Naive thymus-derived CD4-positive, alpha-beta T cell (primary cell): ENCODE results near the gene INSC. TPM values are rescaled to one million over a fixed set of nuclear protein-coding genes. Genes with fewer than 3 reads are reported as not detected.

ENCODE experiments used
- ATAC-seq: fragments of 150-1000 bp; cut with Tn5 transposase; 2 replicates; pipeline ENCODE4 v1.10.0; 2021; ENCODE audit warnings: mild to moderate bottlenecking, moderate library complexity
- CTCF ChIA-PET: fragments of 350-600 bp; sonication (Branson Sonifier 250); formaldehyde crosslinking; loops from one replicate; lab custom pipeline; 2021; ENCODE audit warnings: antibody characterized with exemption; lab: Charles Lee
- POLR2A ChIA-PET: fragments of 350-600 bp; sonication (Branson Sonifier 250); formaldehyde crosslinking; loops from one replicate; lab custom pipeline; 2021; ENCODE audit warnings: antibody characterized with exemption, inconsistent platforms; lab: Charles Lee
- DNase-seq, 9 donors: peaks; one replicate each; pipeline versions ENCODE4 v3.0.0 to v3.0.0-alpha.2; 2020 to 2022; ENCODE audit warnings: mixed read lengths in 1 of 9
- H3K27ac ChIP-seq: one replicate; pipeline ENCODE4 v1.7.0; 2013; ENCODE audit warnings: mild to moderate bottlenecking, low read depth, low read length, moderate library complexity
- H3K27me3 ChIP-seq, 2 donors: one replicate each; pipeline ENCODE4 v1.7.0; 2013; ENCODE audit warnings: low read length in 2 of 2, mild to moderate bottlenecking in 2 of 2, moderate library complexity in 2 of 2; ENCODE audit not compliant: control insufficient read depth in 2 of 2, insufficient read depth in 2 of 2
- H3K36me3 ChIP-seq, 3 experiments: 1 replicate in 2 of 3; 2 replicates in 1 of 3; pipeline ENCODE4 v1.7.0; 2013; ENCODE audit warnings: low read length in 3 of 3, mild to moderate bottlenecking in 3 of 3, moderate library complexity in 1 of 3; ENCODE audit not compliant: insufficient read depth in 3 of 3, control insufficient read depth in 2 of 3
- H3K4me1 ChIP-seq, 2 donors: one replicate each; pipeline ENCODE4 v1.7.0; 2013; ENCODE audit warnings: low read length in 2 of 2, mild to moderate bottlenecking in 2 of 2, moderate library complexity in 1 of 2; ENCODE audit not compliant: control insufficient read depth in 2 of 2, insufficient read depth in 2 of 2
- H3K4me3 ChIP-seq: 2 replicates; pipeline ENCODE4 v1.7.0; 2013; ENCODE audit warnings: mild to moderate bottlenecking, low read length
- H3K9me3 ChIP-seq, 3 experiments: 1 replicate in 2 of 3; 2 replicates in 1 of 3; pipeline ENCODE4 v1.7.0; 2013; ENCODE audit warnings: low read length in 3 of 3; ENCODE audit not compliant: control insufficient read depth in 2 of 3
- H3K27ac Mint-ChIP-seq, 9 donors: one replicate each; pipeline ENCODE4 v1.8.0; 2020 to 2022; ENCODE audit warnings: mixed read lengths in 9 of 9, mild to moderate bottlenecking in 8 of 9, moderate library complexity in 5 of 9, inconsistent platforms in 2 of 9
- H3K27me3 Mint-ChIP-seq, 5 donors: one replicate each; pipeline ENCODE4 v1.8.0; 2021 to 2022; ENCODE audit warnings: mixed read lengths in 5 of 5, mild to moderate bottlenecking in 1 of 5
- H3K36me3 Mint-ChIP-seq, 5 donors: one replicate each; pipeline ENCODE4 v1.8.0; 2020 to 2022; ENCODE audit warnings: mixed read lengths in 5 of 5, mild to moderate bottlenecking in 3 of 5, inconsistent platforms in 1 of 5
- H3K4me1 Mint-ChIP-seq, 7 donors: one replicate each; pipeline ENCODE4 v1.8.0; 2020 to 2022; ENCODE audit warnings: mixed read lengths in 7 of 7, mild to moderate bottlenecking in 3 of 7, inconsistent platforms in 1 of 7
- H3K4me3 Mint-ChIP-seq, 10 donors: one replicate each; pipeline ENCODE4 v1.8.0; 2020 to 2022; ENCODE audit warnings: mild to moderate bottlenecking in 10 of 10, mixed read lengths in 10 of 10, moderate library complexity in 6 of 10, inconsistent platforms in 2 of 10
- H3K9me3 Mint-ChIP-seq, 11 donors: one replicate each; pipeline ENCODE4 v1.8.0; 2020 to 2022; ENCODE audit warnings: mixed read lengths in 11 of 11, mild to moderate bottlenecking in 4 of 11, inconsistent platforms in 1 of 11, moderate library complexity in 1 of 11
- intact Hi-C, 2 donors: fragments of 100-400 bp; cut with micrococcal nuclease; formaldehyde crosslinking; loops; one replicate each; pipeline ENCODE4 v1.15.1; 2023
- polyA plus RNA-seq, 2 donors: library from polyadenylated mRNA; unstranded; fragments of 300-500 nt; fragmentation: Illumina TruSeq; gene quantifications; one replicate each; pipeline ENCODE4 v1.2.3, GENCODE V29; 2021
- total RNA-seq, 6 experiments: library from RNA in 5 of 6; stranded (reverse) in 5 of 6; gene quantifications; 1 replicate in 5 of 6; 2 replicates in 1 of 6; pipeline ENCODE4 v1.2.3 and lab custom pipeline; 2021 to 2026

Gene INSC
- total and polyA plus RNA-seq, 7 experiments from 2014 or later: 0.14 to 0.56 (median 0.22) TPM; not detected in 2

GRCh38 chr11:15176646-15177163, 62.0 kb downstream of the INSC start:
- peaks cover 5 to 25% (median 11%) of the 10 kb centered on the region in 5 donors for H3K27me3 Mint-ChIP-seq
- CTCF ChIA-PET: no interaction called here
- Histone ChIP-seq H3K27ac (no peak overlapping the region), H3K27me3 (no peaks in the 10 kb centered on the region), H3K4me1 (no peaks in the 10 kb centered on the region), H3K36me3 (no peaks in the 10 kb centered on the region), H3K4me3 (no peak overlapping the region), H3K9me3 (no peaks in the 10 kb centered on the region)
- no peaks in the 10 kb centered on the region for H3K36me3 Mint-ChIP-seq
- no peak overlapping the region for H3K4me3 Mint-ChIP-seq
- no peaks in the 10 kb centered on the region for H3K9me3 Mint-ChIP-seq
- POLR2A ChIA-PET: no interaction called here
- no peak for DNase-seq
- H3K4me1 Mint-ChIP-seq: no peaks in the 10 kb centered on the region
- intact Hi-C loops: no loop called here
- H3K27ac Mint-ChIP-seq: no peak overlapping the region
- no peak for ATAC-seq

- Histone ChIP-seq H3K9me3 (no peaks in the 10 kb centered on the region), H3K27me3 (no peaks in the 10 kb centered on the region), H3K27ac (no peak overlapping the region), H3K4me1 (no peaks in the 10 kb centered on the region), H3K4me3 (no peak overlapping the region), H3K36me3 (no peaks in the 10 kb centered on the region)
- no peaks in the 10 kb centered on the region for H3K4me1 Mint-ChIP-seq
- ATAC-seq (no peak), DNase-seq (no peak)
- peaks cover 2 to 18% (median 3%) of the 10 kb centered on the region in 5 donors for H3K27me3 Mint-ChIP-seq
- H3K9me3 Mint-ChIP-seq: no peaks in the 10 kb centered on the region
- no peak overlapping the region for H3K4me3 Mint-ChIP-seq
- POLR2A ChIA-PET: no interaction called here
- intact Hi-C loops: no loop called here
- H3K36me3 Mint-ChIP-seq: no peaks in the 10 kb centered on the region
- peak overlapping the region in 1 of 9 donors; percentile 23 for H3K27ac Mint-ChIP-seq
- CTCF ChIA-PET: no interaction called here
Observed at GRCh38 chr11:15177491-15177890, 62.8 kb downstream of the INSC start.

GRCh38 chr11:15178214-15178613, 63.5 kb downstream of the INSC start:
- no peaks in the 10 kb centered on the region for H3K36me3 ChIP-seq
- Mint-ChIP-seq H3K4me3 (no peak overlapping the region), H3K27ac (no peak overlapping the region), H3K4me1 (no peaks in the 10 kb centered on the region), H3K36me3 (no peaks in the 10 kb centered on the region), H3K27me3 (peaks cover 0 to 13% (median 0%) of the 10 kb centered on the region in 5 donors), H3K9me3 (no peaks in the 10 kb centered on the region)
- no peak overlapping the region for H3K27ac ChIP-seq
- no peaks in the 10 kb centered on the region for H3K4me1 ChIP-seq
- no peak for ATAC-seq
- no peaks in the 10 kb centered on the region for H3K9me3 ChIP-seq
- no peak overlapping the region for H3K4me3 ChIP-seq
- intact Hi-C loops: no loop called here
- no peak for DNase-seq
- ChIA-PET POLR2A (no interaction called here), CTCF (no interaction called here)
- H3K27me3 ChIP-seq: no peaks in the 10 kb centered on the region

GRCh38 chr11:15179167-15179566, 64.4 kb downstream of the INSC start:
- intact Hi-C loops: no loop called here
- Mint-ChIP-seq H3K27me3 (peaks cover 0 to 8% (median 0%) of the 10 kb centered on the region in 5 donors), H3K4me1 (no peaks in the 10 kb centered on the region), H3K27ac (no peak overlapping the region), H3K4me3 (no peak overlapping the region), H3K36me3 (no peaks in the 10 kb centered on the region), H3K9me3 (no peaks in the 10 kb centered on the region)
- Histone ChIP-seq H3K36me3 (no peaks in the 10 kb centered on the region), H3K27me3 (no peaks in the 10 kb centered on the region), H3K27ac (no peak overlapping the region), H3K4me1 (no peaks in the 10 kb centered on the region), H3K9me3 (no peaks in the 10 kb centered on the region), H3K4me3 (no peak overlapping the region)
- ChIA-PET CTCF (no interaction called here), POLR2A (no interaction called here)
- ATAC-seq (no peak), DNase-seq (no peak)

- H3K9me3 ChIP-seq: no peaks in the 10 kb centered on the region
- H3K27ac Mint-ChIP-seq: no peak overlapping the region
Observed at GRCh38 chr11:15180212-15180792, 65.6 kb downstream of the INSC start.

GRCh38 chr11:15182372-15182771, 67.6 kb downstream of the INSC start:
- ChIA-PET POLR2A (no interaction called here), CTCF (no interaction called here)
- no peaks in the 10 kb centered on the region for H3K36me3 Mint-ChIP-seq
- peaks cover 0 to 15% (median 6%) of the 10 kb centered on the region in 5 donors for H3K27me3 Mint-ChIP-seq
- Histone ChIP-seq H3K27me3 (no peaks in the 10 kb centered on the region), H3K27ac (no peak overlapping the region), H3K9me3 (no peaks in the 10 kb centered on the region), H3K4me3 (no peak overlapping the region), H3K4me1 (no peaks in the 10 kb centered on the region), H3K36me3 (no peaks in the 10 kb centered on the region)
- ATAC-seq (no peak), DNase-seq (no peak)
- no peak overlapping the region for H3K27ac Mint-ChIP-seq
- no peaks in the 10 kb centered on the region for H3K9me3 Mint-ChIP-seq
- no peak overlapping the region for H3K4me3 Mint-ChIP-seq
- no peaks in the 10 kb centered on the region for H3K4me1 Mint-ChIP-seq
- intact Hi-C loops: no loop called here

More at GRCh38 chr11:15180212-15180792, 65.6 kb downstream of the INSC start:
- no peak for ATAC-seq
- H3K9me3 Mint-ChIP-seq: no peaks in the 10 kb centered on the region
- intact Hi-C loops: no loop called here
- Histone ChIP-seq H3K27ac (no peak overlapping the region), H3K36me3 (no peaks in the 10 kb centered on the region), H3K4me3 (no peak overlapping the region), H3K27me3 (no peaks in the 10 kb centered on the region), H3K4me1 (no peaks in the 10 kb centered on the region)
- ChIA-PET CTCF (interaction anchor here (0.6 kb wide), 1 partner anchor 14 kb away, joined by 4 read pairs; no protein-coding TSS in a partner anchor), POLR2A (no interaction called here)
- peaks cover 0 to 3% (median 0%) of the 10 kb centered on the region in 5 donors for H3K27me3 Mint-ChIP-seq
- H3K4me3 Mint-ChIP-seq: no peak overlapping the region
- DNase-seq: no peak
- no peaks in the 10 kb centered on the region for H3K36me3 Mint-ChIP-seq
- H3K4me1 Mint-ChIP-seq: no peaks in the 10 kb centered on the region

GRCh38 chr11:15185021-15185420, 70.3 kb downstream of the INSC start:
- intact Hi-C loops: no loop called here
- no peak overlapping the region for H3K4me3 ChIP-seq
- Mint-ChIP-seq H3K4me1 (no peaks in the 10 kb centered on the region), H3K27me3 (peaks cover 0 to 19% (median 6%) of the 10 kb centered on the region in 5 donors), H3K4me3 (no peak overlapping the region), H3K36me3 (no peaks in the 10 kb centered on the region), H3K27ac (no peak overlapping the region), H3K9me3 (peaks cover 0 to 3% (median 0%) of the 10 kb centered on the region in 11 donors)
- CTCF ChIA-PET: no interaction called here
- ATAC-seq: no peak
- no peaks in the 10 kb centered on the region for H3K4me1 ChIP-seq
- H3K27me3 ChIP-seq: no peaks in the 10 kb centered on the region
- POLR2A ChIA-PET: no interaction called here
- H3K36me3 ChIP-seq: no peaks in the 10 kb centered on the region
- H3K27ac ChIP-seq: no peak overlapping the region
- H3K9me3 ChIP-seq: no peaks in the 10 kb centered on the region
- no peak for DNase-seq
